Liver (tissue), 9 donors: ENCODE results near the gene CCR9. TPM values are rescaled to one million over a fixed set of nuclear protein-coding genes. Genes with fewer than 3 reads are reported as not detected.

Source experiments
- DNase-seq: peaks from one replicate; pipeline ENCODE4 v3.0.0-alpha.2; 2017; ENCODE audit warnings: low spot score
- H3K27ac ChIP-seq, 2 donors: one replicate each; pipeline ENCODE4 v1.7.0; 2013; ENCODE audit warnings: inconsistent platforms in 2 of 2, low read length in 2 of 2, control low read depth in 1 of 2, low read depth in 1 of 2, mild to moderate bottlenecking in 1 of 2
- H3K27me3 ChIP-seq, 4 donors: one replicate each; pipeline versions ENCODE4 v1.6.1 to v1.7.0; 2013; ENCODE audit warnings: low read length in 3 of 4, inconsistent platforms in 1 of 4, mild to moderate bottlenecking in 1 of 4, moderate library complexity in 1 of 4; ENCODE audit not compliant: control insufficient read depth in 4 of 4, insufficient read depth in 4 of 4
- H3K36me3 ChIP-seq, 4 donors: one replicate each; pipeline versions ENCODE4 v1.6.1 to v1.7.0; 2013; ENCODE audit warnings: low read length in 3 of 4, mild to moderate bottlenecking in 3 of 4, low read depth in 1 of 4, moderate library complexity in 1 of 4; ENCODE audit not compliant: control insufficient read depth in 4 of 4, insufficient read depth in 3 of 4
- H3K4me1 ChIP-seq, 4 donors: one replicate each; pipeline versions ENCODE4 v1.6.1 to v1.7.0; 2013; ENCODE audit warnings: low read length in 3 of 4, mild to moderate bottlenecking in 3 of 4, moderate library complexity in 1 of 4; ENCODE audit not compliant: control insufficient read depth in 4 of 4, insufficient read depth in 4 of 4
- H3K4me3 ChIP-seq, 3 donors: one replicate each; pipeline versions ENCODE4 v1.6.1 to v1.7.0; 2013; ENCODE audit warnings: low read length in 3 of 3, control low read depth in 1 of 3, low read depth in 1 of 3, mild to moderate bottlenecking in 1 of 3
- H3K9ac ChIP-seq, 2 donors: one replicate each; pipeline ENCODE4 v1.7.0; 2013; ENCODE audit warnings: low read length in 2 of 2, mild to moderate bottlenecking in 2 of 2, moderate library complexity in 2 of 2, control low read depth in 1 of 2, low read depth in 1 of 2
- H3K9me3 ChIP-seq, 4 donors: one replicate each; pipeline versions ENCODE4 v1.6.1 to v1.7.0; 2013; ENCODE audit warnings: low read length in 3 of 4; ENCODE audit not compliant: control insufficient read depth in 4 of 4
- EGR1 ChIP-seq, 2 donors: IDR thresholded peaks; 2 replicates each; pipeline ENCODE4 v1.6.1; 2016 to 2018; ENCODE audit warnings: antibody characterized with exemption in 2 of 2, low read depth in 2 of 2
- FOXA1 ChIP-seq: IDR thresholded peaks from 2 replicates; pipeline ENCODE4 v1.6.1; 2016; ENCODE audit warnings: antibody characterized with exemption
- FOXA2 ChIP-seq: IDR thresholded peaks from 2 replicates; pipeline ENCODE4 v1.6.1; 2016; ENCODE audit warnings: antibody characterized with exemption
- GABPA ChIP-seq, 2 donors: IDR thresholded peaks in 1 of 2; conservative IDR thresholded peaks in 1 of 2; 2 replicates each; pipeline ENCODE4 v1.6.1; 2016; ENCODE audit warnings: antibody characterized with exemption in 2 of 2, mild to moderate bottlenecking in 1 of 2, moderate library complexity in 1 of 2
- HNF4G ChIP-seq: IDR thresholded peaks from 2 replicates; pipeline ENCODE4 v1.6.1; 2016; ENCODE audit warnings: antibody characterized with exemption
- JUND ChIP-seq, 2 donors: IDR thresholded peaks; 2 replicates each; pipeline ENCODE4 v1.6.1; 2016; ENCODE audit warnings: antibody characterized with exemption in 2 of 2
- NR2F2 ChIP-seq: IDR thresholded peaks from 2 replicates; pipeline ENCODE4 v1.6.1; 2016; ENCODE audit warnings: antibody characterized with exemption
- SP1 ChIP-seq: IDR thresholded peaks from 2 replicates; pipeline ENCODE4 v1.6.1; 2018; ENCODE audit warnings: antibody characterized with exemption, mild to moderate bottlenecking
- TAF1 ChIP-seq: conservative IDR thresholded peaks from 2 replicates; pipeline ENCODE4 v1.6.1; 2016; ENCODE audit warnings: antibody characterized with exemption, mild to moderate bottlenecking
- whole genome bisulfite sequencing: extraction: QIAGEN DNeasy Blood & Tissue Kit; methylation state at CpG from one replicate; pipeline ENCODE4 v1.1.7; 2013; 5-methylcytosine and 5-hydroxymethylcytosine counted together
- polyA plus RNA-seq, 2 donors: library from polyadenylated mRNA; stranded (reverse) in 1 of 2; unstranded in 1 of 2; fragments of 200-250 nt in 1 of 2; fragments of >200 nt in 1 of 2; fragmentation: Nextera tagmentation in 1 of 2; extraction: Ambion mirVana in 1 of 2; gene quantifications; one replicate each; pipeline versions ENCODE4 v1.2.1 to v1.2.3, GENCODE V29; 2013 to 2015
- total RNA-seq, 2 donors: library from RNA; depleted of rRNA; stranded (reverse); fragments of >200 nt; gene quantifications; one replicate each; pipeline ENCODE4 v1.2.3, GENCODE V29; 2014
- TF ChIP-seq, protein P1 (sequence below): IDR thresholded peaks from 2 replicates; pipeline ENCODE4 v1.6.1; 2016; ENCODE audit warnings: antibody characterized with exemption
- TF ChIP-seq, protein P2 (sequence below): IDR thresholded peaks from 2 replicates; pipeline ENCODE4 v1.6.1; 2016; ENCODE audit warnings: antibody characterized with exemption, mild to moderate bottlenecking
- TF ChIP-seq, protein P3 (sequence below): IDR thresholded peaks from 2 replicates; pipeline ENCODE4 v1.6.1; 2016; ENCODE audit warnings: antibody characterized with exemption
- TF ChIP-seq, protein P4 (sequence below): fragments of 150-350 bp; IDR thresholded peaks from 2 replicates; pipeline ENCODE4 v1.5.1; 2017; ENCODE audit warnings: improper control_type of control experiment, low read depth, low read length; ENCODE audit not compliant: missing input control
- donor health status: healthy.
- donor health status: healthy.
- donor health status: healthy.
- donor health status: healthy.
- donor health status: healthy.

Gene CCR9
- total and polyA plus RNA-seq, 4 donors: 0.28 TPM; not detected in 3

DNA sequence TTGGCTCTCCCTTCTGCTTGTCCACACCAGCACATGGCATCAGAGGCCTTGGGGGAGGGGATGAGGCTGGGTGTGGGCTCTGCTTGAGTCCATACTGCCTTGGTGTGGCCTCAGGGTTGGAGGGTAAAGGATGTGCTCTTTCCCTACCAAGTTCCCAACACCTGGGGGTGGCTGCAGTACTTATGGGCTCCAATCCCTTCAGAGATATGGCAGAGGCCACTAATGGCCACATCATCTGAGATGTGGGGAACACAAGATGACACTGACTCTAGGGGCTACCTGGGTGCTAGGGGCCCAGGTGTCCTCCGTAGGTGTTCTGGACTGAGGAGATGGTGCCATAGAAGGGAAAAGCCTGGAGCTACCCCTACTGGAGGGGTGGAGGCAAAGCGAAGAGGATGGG, 63.8 kb downstream of the CCR9 start:
- WGBS: 94% methylated on average over 2 of the region's 2 CpGs
- Histone ChIP-seq H3K9ac (no peak overlapping the region), H3K27me3 (no peaks in the 10 kb centered on the region), H3K4me1 (peaks cover 0 to 8% (median 4%) of the 10 kb centered on the region in 4 donors), H3K4me3 (no peak overlapping the region), H3K27ac (peak overlapping the region in 1 of 2 donors; percentile 28), H3K36me3 (peaks cover 3 to 68% (median 31%) of the 10 kb centered on the region in 4 donors), H3K9me3 (no peaks in the 10 kb centered on the region)
- DNase-seq: no peak
- no peak for TF ChIP-seq HNF4G
- TF ChIP-seq NR2F2: no peak
- TF ChIP-seq GABPA (IDR thresholded peaks at IDR 0.05 in 1 of 2, conservative IDR thresholded peaks at IDR 0.05 in 1 of 2): no peak
- TF ChIP-seq, protein P1, sequence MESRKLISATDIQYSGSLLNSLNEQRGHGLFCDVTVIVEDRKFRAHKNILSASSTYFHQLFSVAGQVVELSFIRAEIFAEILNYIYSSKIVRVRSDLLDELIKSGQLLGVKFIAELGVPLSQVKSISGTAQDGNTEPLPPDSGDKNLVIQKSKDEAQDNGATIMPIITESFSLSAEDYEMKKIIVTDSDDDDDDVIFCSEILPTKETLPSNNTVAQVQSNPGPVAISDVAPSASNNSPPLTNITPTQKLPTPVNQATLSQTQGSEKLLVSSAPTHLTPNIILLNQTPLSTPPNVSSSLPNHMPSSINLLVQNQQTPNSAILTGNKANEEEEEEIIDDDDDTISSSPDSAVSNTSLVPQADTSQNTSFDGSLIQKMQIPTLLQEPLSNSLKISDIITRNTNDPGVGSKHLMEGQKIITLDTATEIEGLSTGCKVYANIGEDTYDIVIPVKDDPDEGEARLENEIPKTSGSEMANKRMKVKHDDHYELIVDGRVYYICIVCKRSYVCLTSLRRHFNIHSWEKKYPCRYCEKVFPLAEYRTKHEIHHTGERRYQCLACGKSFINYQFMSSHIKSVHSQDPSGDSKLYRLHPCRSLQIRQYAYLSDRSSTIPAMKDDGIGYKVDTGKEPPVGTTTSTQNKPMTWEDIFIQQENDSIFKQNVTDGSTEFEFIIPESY: no peak
- TF ChIP-seq SP1: no peak
- TF ChIP-seq, protein P2, sequence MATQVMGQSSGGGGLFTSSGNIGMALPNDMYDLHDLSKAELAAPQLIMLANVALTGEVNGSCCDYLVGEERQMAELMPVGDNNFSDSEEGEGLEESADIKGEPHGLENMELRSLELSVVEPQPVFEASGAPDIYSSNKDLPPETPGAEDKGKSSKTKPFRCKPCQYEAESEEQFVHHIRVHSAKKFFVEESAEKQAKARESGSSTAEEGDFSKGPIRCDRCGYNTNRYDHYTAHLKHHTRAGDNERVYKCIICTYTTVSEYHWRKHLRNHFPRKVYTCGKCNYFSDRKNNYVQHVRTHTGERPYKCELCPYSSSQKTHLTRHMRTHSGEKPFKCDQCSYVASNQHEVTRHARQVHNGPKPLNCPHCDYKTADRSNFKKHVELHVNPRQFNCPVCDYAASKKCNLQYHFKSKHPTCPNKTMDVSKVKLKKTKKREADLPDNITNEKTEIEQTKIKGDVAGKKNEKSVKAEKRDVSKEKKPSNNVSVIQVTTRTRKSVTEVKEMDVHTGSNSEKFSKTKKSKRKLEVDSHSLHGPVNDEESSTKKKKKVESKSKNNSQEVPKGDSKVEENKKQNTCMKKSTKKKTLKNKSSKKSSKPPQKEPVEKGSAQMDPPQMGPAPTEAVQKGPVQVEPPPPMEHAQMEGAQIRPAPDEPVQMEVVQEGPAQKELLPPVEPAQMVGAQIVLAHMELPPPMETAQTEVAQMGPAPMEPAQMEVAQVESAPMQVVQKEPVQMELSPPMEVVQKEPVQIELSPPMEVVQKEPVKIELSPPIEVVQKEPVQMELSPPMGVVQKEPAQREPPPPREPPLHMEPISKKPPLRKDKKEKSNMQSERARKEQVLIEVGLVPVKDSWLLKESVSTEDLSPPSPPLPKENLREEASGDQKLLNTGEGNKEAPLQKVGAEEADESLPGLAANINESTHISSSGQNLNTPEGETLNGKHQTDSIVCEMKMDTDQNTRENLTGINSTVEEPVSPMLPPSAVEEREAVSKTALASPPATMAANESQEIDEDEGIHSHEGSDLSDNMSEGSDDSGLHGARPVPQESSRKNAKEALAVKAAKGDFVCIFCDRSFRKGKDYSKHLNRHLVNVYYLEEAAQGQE: no peak
- TF ChIP-seq FOXA1: no peak
- no peak for TF ChIP-seq JUND (IDR thresholded peaks at IDR 0.05)
- no peak for TF ChIP-seq TAF1
- TF ChIP-seq, protein P3, sequence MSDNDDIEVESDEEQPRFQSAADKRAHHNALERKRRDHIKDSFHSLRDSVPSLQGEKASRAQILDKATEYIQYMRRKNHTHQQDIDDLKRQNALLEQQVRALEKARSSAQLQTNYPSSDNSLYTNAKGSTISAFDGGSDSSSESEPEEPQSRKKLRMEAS: no peak
- TF ChIP-seq, protein P4, sequence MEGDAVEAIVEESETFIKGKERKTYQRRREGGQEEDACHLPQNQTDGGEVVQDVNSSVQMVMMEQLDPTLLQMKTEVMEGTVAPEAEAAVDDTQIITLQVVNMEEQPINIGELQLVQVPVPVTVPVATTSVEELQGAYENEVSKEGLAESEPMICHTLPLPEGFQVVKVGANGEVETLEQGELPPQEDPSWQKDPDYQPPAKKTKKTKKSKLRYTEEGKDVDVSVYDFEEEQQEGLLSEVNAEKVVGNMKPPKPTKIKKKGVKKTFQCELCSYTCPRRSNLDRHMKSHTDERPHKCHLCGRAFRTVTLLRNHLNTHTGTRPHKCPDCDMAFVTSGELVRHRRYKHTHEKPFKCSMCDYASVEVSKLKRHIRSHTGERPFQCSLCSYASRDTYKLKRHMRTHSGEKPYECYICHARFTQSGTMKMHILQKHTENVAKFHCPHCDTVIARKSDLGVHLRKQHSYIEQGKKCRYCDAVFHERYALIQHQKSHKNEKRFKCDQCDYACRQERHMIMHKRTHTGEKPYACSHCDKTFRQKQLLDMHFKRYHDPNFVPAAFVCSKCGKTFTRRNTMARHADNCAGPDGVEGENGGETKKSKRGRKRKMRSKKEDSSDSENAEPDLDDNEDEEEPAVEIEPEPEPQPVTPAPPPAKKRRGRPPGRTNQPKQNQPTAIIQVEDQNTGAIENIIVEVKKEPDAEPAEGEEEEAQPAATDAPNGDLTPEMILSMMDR: no peak
- TF ChIP-seq EGR1 (IDR thresholded peaks at IDR 0.05; ENCODE audit: low read depth in 2 of 2): no peak

DNA sequence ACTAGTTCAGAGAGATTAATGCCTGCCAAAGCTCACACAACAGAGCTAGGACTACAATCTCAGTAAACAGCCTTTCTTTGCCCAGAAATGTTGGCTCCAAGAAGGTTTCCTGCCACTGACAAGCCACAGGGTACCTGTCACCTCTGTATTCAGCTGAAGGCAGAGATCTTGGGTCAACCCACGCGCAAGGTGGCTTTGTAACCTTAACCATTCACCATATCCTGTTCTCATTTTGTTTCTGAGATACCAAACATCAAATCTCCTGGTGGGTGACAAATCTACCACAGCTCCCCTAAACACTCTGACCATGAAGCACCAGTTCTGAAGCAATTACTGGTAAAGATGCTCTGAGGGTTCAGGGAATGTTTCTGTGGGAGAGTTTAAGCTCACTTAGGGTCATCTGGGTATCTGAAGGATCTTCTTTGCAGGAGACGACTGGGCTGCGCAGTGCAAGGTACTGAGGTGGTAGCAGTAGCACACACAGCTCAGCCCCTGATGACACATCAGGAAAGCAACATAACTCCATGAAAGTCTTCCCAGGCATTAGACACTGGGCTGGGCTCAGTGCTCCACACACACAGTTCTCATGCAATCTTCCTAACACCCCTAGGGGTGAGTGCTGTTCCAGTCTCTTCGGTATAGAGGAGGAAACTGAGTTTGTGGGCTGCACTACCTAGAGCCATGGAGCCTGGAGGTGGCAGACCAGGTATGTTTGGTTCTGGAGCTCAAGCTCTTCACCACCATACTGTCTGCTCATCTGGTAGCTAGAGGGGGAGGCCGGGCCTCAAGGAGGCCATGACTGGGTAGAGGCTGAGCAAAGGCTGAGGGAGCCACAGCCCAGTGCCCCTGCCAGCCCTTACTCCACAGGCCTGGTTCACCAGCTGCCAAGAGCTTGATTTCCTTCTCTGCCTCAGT, 64.6 kb downstream of the CCR9 start:
- Histone ChIP-seq H3K9ac (no peak overlapping the region), H3K4me1 (peaks cover 0 to 8% (median 4%) of the 10 kb centered on the region in 4 donors), H3K4me3 (no peak overlapping the region), H3K27me3 (no peaks in the 10 kb centered on the region), H3K9me3 (no peaks in the 10 kb centered on the region), H3K36me3 (peaks cover 6 to 68% (median 36%) of the 10 kb centered on the region in 4 donors), H3K27ac (peak overlapping the region in 1 of 2 donors; percentile 28)
- WGBS: 95% methylated on average over 6 of the region's 6 CpGs
- DNase-seq: no peak
- no peak for TF ChIP-seq FOXA2
